HEK293 (cell line): ENCODE results near the gene IL11RA.
A peak's percentile ranks its signal among the peaks of the same experiment; 100 is the strongest.

ENCODE experiments used
- CTCF ChIA-PET: fragments of 350-600 bp; formaldehyde crosslinking; extraction: SDS; loops from one replicate; lab custom pipeline; 2021; ENCODE audit warnings: antibody characterized with exemption; lab: Yijun Ruan, JAX
- POLR2A ChIA-PET: fragments of 300-600 bp; formaldehyde crosslinking; extraction: SDS; loops from one replicate; lab custom pipeline; 2020; ENCODE audit warnings: antibody characterized with exemption, inconsistent platforms; lab: Yijun Ruan, JAX
- H3K27ac ChIP-seq: fragments of 200-500 bp; sonication (Bioruptor generic); 2 replicates; pipeline ENCODE4 v1.5.1; 2014; ENCODE audit warnings: low read depth, low read length, control low read depth, inconsistent platforms; ENCODE audit errors: extremely low read depth
- H3K36me3 ChIP-seq, 2 experiments: fragments of 200-500 bp in 1 of 2; sonication (Bioruptor generic) in 1 of 2; 1 replicate in 1 of 2; 2 replicates in 1 of 2; pipeline ENCODE4 v1.5.1; 2014 to 2017; ENCODE audit warnings: inconsistent platforms in 2 of 2, low read length in 2 of 2; ENCODE audit not compliant: control insufficient read depth in 2 of 2, insufficient read depth in 1 of 2
- H3K4me1 ChIP-seq: fragments of 200-500 bp; sonication (Bioruptor generic); 2 replicates; pipeline ENCODE4 v1.5.1; 2014; ENCODE audit warnings: mild to moderate bottlenecking, low read length, inconsistent platforms; ENCODE audit not compliant: control insufficient read depth, insufficient read depth
- H3K4me3 ChIP-seq: 2 replicates; pipeline ENCODE4 v1.5.1; 2011; ENCODE audit warnings: low read depth, mild to moderate bottlenecking, control low read depth, low read length, moderate library complexity
- H3K9me3 ChIP-seq: fragments of 200-500 bp; sonication (Bioruptor generic); 2 replicates; pipeline ENCODE4 v1.5.1; 2014; ENCODE audit warnings: low read depth, low read length, inconsistent platforms; ENCODE audit not compliant: control insufficient read depth, insufficient read depth
- EGR2 ChIP-seq: fragments of 450-650 bp; formaldehyde crosslinking; IDR thresholded peaks from 2 replicates; pipeline ENCODE4 v1.5.1; 2016; ENCODE audit warnings: low read depth, missing biosample characterization, missing genetic modification characterization
- GLIS2 ChIP-seq: fragments of 450-650 bp; formaldehyde crosslinking; IDR thresholded peaks from 2 replicates; pipeline ENCODE4 v1.5.1; 2016; ENCODE audit warnings: missing biosample characterization, missing genetic modification characterization
- KLF17 ChIP-seq: fragments of 450-650 bp; formaldehyde crosslinking; IDR thresholded peaks from 2 replicates; pipeline ENCODE4 v1.5.1; 2016; ENCODE audit warnings: missing biosample characterization, missing genetic modification characterization
- KLF7 ChIP-seq: fragments of 450-650 bp; formaldehyde crosslinking; IDR thresholded peaks from 2 replicates; pipeline ENCODE4 v1.5.1; 2016; ENCODE audit warnings: missing biosample characterization, missing genetic modification characterization, borderline replicate concordance
- OVOL3 ChIP-seq: fragments of 450-650 bp; formaldehyde crosslinking; IDR thresholded peaks from 2 replicates; pipeline ENCODE4 v1.5.1; 2016; ENCODE audit warnings: missing biosample characterization, missing genetic modification characterization
- PRDM10 ChIP-seq: fragments of 450-650 bp; formaldehyde crosslinking; IDR thresholded peaks from 2 replicates; pipeline ENCODE4 v1.5.1; 2016; ENCODE audit warnings: missing biosample characterization, missing genetic modification characterization
- SETDB1 ChIP-seq: IDR thresholded peaks from one replicate; pipeline ENCODE4 v1.6.1; 2017; ENCODE audit warnings: mild to moderate bottlenecking, low read length, moderate library complexity, mixed read lengths; ENCODE audit not compliant: insufficient read length
- TCF7L2 ChIP-seq: IDR thresholded peaks from 2 replicates; pipeline ENCODE4 v1.6.1; 2011; ENCODE audit warnings: low read depth, mild to moderate bottlenecking, inconsistent platforms, low read length, moderate library complexity, borderline replicate concordance
- ZBTB10 ChIP-seq: fragments of 450-650 bp; formaldehyde crosslinking; IDR thresholded peaks from 2 replicates; pipeline ENCODE4 v1.5.1; 2016; ENCODE audit warnings: missing biosample characterization, missing genetic modification characterization
- ZBTB6 ChIP-seq: fragments of 450-650 bp; formaldehyde crosslinking; IDR thresholded peaks from 2 replicates; pipeline ENCODE4 v1.5.1; 2017; ENCODE audit warnings: missing biosample characterization, missing genetic modification characterization
- ZFHX2 ChIP-seq: fragments of 450-650 bp; formaldehyde crosslinking; conservative IDR thresholded peaks from 2 replicates; pipeline ENCODE4 v1.5.1; 2016; ENCODE audit warnings: missing biosample characterization, missing genetic modification characterization
- ZNF121 ChIP-seq: fragments of 450-650 bp; formaldehyde crosslinking; IDR thresholded peaks from 2 replicates; pipeline ENCODE4 v1.5.1; 2016; ENCODE audit warnings: missing biosample characterization, missing genetic modification characterization
- ZNF157 ChIP-seq: fragments of 450-650 bp; formaldehyde crosslinking; IDR thresholded peaks from 2 replicates; pipeline ENCODE4 v1.5.1; 2016; ENCODE audit warnings: missing biosample characterization, missing genetic modification characterization
- ZNF169 ChIP-seq: fragments of 450-650 bp; formaldehyde crosslinking; IDR thresholded peaks from 2 replicates; pipeline ENCODE4 v1.5.1; 2016; ENCODE audit warnings: missing biosample characterization, missing genetic modification characterization
- ZNF221 ChIP-seq: fragments of 450-650 bp; formaldehyde crosslinking; IDR thresholded peaks from 2 replicates; pipeline ENCODE4 v1.5.1; 2017; ENCODE audit warnings: missing biosample characterization, missing genetic modification characterization, borderline replicate concordance
- ZNF248 ChIP-seq: fragments of 450-650 bp; formaldehyde crosslinking; IDR thresholded peaks from 2 replicates; pipeline ENCODE4 v1.5.1; 2017; ENCODE audit warnings: missing biosample characterization, missing genetic modification characterization
- ZNF292 ChIP-seq: fragments of 450-650 bp; formaldehyde crosslinking; IDR thresholded peaks from 2 replicates; pipeline ENCODE4 v1.5.1; 2016; ENCODE audit warnings: low read depth, missing biosample characterization, missing genetic modification characterization, borderline replicate concordance
- ZNF423 ChIP-seq: fragments of 450-650 bp; formaldehyde crosslinking; IDR thresholded peaks from 2 replicates; pipeline ENCODE4 v1.5.1; 2016; ENCODE audit warnings: missing biosample characterization, missing genetic modification characterization
- ZNF513 ChIP-seq: fragments of 450-650 bp; IDR thresholded peaks from 2 replicates; pipeline ENCODE4 v1.5.1; 2018; ENCODE audit warnings: missing biosample characterization, missing genetic modification characterization
- ZNF610 ChIP-seq: fragments of 450-650 bp; formaldehyde crosslinking; IDR thresholded peaks from 2 replicates; pipeline ENCODE4 v1.5.1; 2016; ENCODE audit warnings: missing biosample characterization, missing genetic modification characterization, borderline replicate concordance
- ZNF623 ChIP-seq: fragments of 450-650 bp; formaldehyde crosslinking; IDR thresholded peaks from 2 replicates; pipeline ENCODE4 v1.5.1; 2016; ENCODE audit warnings: missing biosample characterization, missing genetic modification characterization
- ZNF624 ChIP-seq: fragments of 450-650 bp; formaldehyde crosslinking; IDR thresholded peaks from 2 replicates; pipeline ENCODE4 v1.5.1; 2017; ENCODE audit warnings: missing biosample characterization, missing genetic modification characterization
- ZNF629 ChIP-seq: fragments of 450-650 bp; formaldehyde crosslinking; IDR thresholded peaks from 2 replicates; pipeline ENCODE4 v1.5.1; 2017; ENCODE audit warnings: missing biosample characterization, missing genetic modification characterization
- ZNF768 ChIP-seq: fragments of 450-650 bp; formaldehyde crosslinking; IDR thresholded peaks from 2 replicates; pipeline ENCODE4 v1.5.1; 2018; ENCODE audit warnings: missing biosample characterization, mild to moderate bottlenecking, missing genetic modification characterization
- ZSCAN4 ChIP-seq: fragments of 450-650 bp; formaldehyde crosslinking; IDR thresholded peaks from 2 replicates; pipeline ENCODE4 v1.5.1; 2017; ENCODE audit warnings: missing biosample characterization, missing genetic modification characterization

The IL11RA gene

GRCh38 chr9:34665381-34666250 is 13.6 kb downstream of the IL11RA start:
- Histone ChIP-seq H3K4me3 (peak overlapping the region; percentile 74), H3K36me3 (peaks cover 0 to 26% of the 10 kb centered on the region in 2 experiments; a peak in 1 of 3 replicates), H3K9me3 (no peaks in the 10 kb centered on the region), H3K27ac (peak overlapping the region; percentile 87), H3K4me1 (peaks cover 5% of the 10 kb centered on the region; the same call in 1 of the 2 replicates)
- ChIA-PET CTCF (interaction anchor here (0.5 to 2.2 kb wide), 5 partner anchors 31 to 907 kb away, joined by 3 to 8 read pairs (median 5); no protein-coding TSS in a partner anchor), POLR2A (interaction anchor here (0.7 to 1.6 kb wide), 9 partner anchors 9 to 786 kb away, joined by 3 to 14 read pairs (median 4); partner anchors contain the start of genes GALT, IL11RA and SIGMAR1)
- TF ChIP-seq ZNF513 (no peak), ZNF292 (no peak), ZNF221 (tag by site-specific recombination) (no peak), ZNF248 (no peak), OVOL3 (tag by site-specific recombination) (peak; percentile 91), ZNF423 (tag by site-specific recombination) (0 out of 2 replicates have a peak, but pooled peaks have one; percentile 22), GLIS2 (tag by site-specific recombination) (peak; percentile 54), ZNF157 (tag by site-specific recombination) (no peak), TCF7L2 (no peak), ZBTB10 (peak; percentile 72; the same call in 1 of the 2 replicates), ZBTB6 (tag by site-specific recombination) (no peak; the same call in 1 of the 2 replicates), KLF17 (tag by site-specific recombination) (no peak), SETDB1 (no peak), ZNF610 (peak; percentile 84; the same call in 1 of the 2 replicates), ZSCAN4 (tag by site-specific recombination) (no peak), ZNF169 (tag by site-specific recombination) (no peak), ZNF121 (no peak), ZNF768 (tag by site-specific recombination) (no peak), PRDM10 (no peak), EGR2 (tag by site-specific recombination) (peak; percentile 90), ZFHX2 (peak; percentile 95), ZNF629 (tag by site-specific recombination) (peak; percentile 97), ZNF624 (tag by site-specific recombination) (no peak), ZNF623 (no peak), KLF7 (tag by site-specific recombination) (no peak)
